ENCODE measurements around the gene SLC9A3.

DNA sequence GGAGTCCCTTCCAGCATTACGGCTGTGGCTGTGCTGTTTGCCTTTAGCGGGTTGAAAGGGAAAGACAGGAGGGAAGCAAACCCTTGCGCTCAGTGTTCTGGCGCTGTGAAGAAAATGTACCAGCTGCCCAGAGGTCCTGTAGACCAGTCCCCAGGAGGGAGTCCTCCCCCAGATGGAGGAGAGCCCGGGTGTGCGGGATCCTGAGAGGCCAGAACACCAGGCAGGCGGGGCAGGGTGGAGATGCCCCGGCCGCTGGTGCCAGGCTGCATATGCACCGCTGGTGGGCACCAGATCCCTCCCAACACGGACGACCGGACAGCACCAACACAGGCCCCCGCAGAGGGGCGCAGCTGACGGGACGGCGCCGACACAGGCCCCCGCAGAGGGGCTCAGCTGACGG is 37.2 kb upstream of the SLC9A3 start:
- TF ChIP-seq CTCF (IDR thresholded peaks at IDR 0.05): no peak
- TF ChIP-seq POLR2A (IDR thresholded peaks at IDR 0.05): no peak

Measured in esophagus squamous epithelium (tissue), 4 donors.